GM19193 (cell line): Measurements from ENCODE around the gene ZNF385D.

ENCODE experiments used
- POLR2A ChIP-seq: IDR thresholded peaks from 4 replicates; pipeline ENCODE4 v1.6.1; 2011; ENCODE audit not compliant: insufficient read depth, insufficient read length; ENCODE audit errors: extremely low read depth

ZNF385D gene

GRCh38 chr3:21477541-21478288 is 273.3 kb downstream of the ZNF385D start:
- TF ChIP-seq POLR2A, result no peak

GRCh38 chr3:21466476-21466875 is 284.5 kb downstream of the ZNF385D start:
- no peak for TF ChIP-seq POLR2A

GRCh38 chr3:21464746-21465145 is 286.3 kb downstream of the ZNF385D start:
- no peak for TF ChIP-seq POLR2A

- no peak for TF ChIP-seq POLR2A
Observed at GRCh38 chr3:21463319-21463718, 287.7 kb downstream of the ZNF385D start.

GRCh38 chr3:21462141-21462540 is 288.9 kb downstream of the ZNF385D start:
- TF ChIP-seq POLR2A, result no peak

- no peak for TF ChIP-seq POLR2A
Observed at GRCh38 chr3:21457084-21457483, 293.9 kb downstream of the ZNF385D start.

GRCh38 chr3:21449738-21450137 is 301.3 kb downstream of the ZNF385D start:
- TF ChIP-seq POLR2A, result no peak

GRCh38 chr3:21447476-21448151 is 303.4 kb downstream of the ZNF385D start:
- TF ChIP-seq POLR2A, result no peak

GRCh38 chr3:21446945-21447475 is 304.0 kb downstream of the ZNF385D start:
- no peak for TF ChIP-seq POLR2A

- no peak for TF ChIP-seq POLR2A
Observed at GRCh38 chr3:21446027-21446426, 305.0 kb downstream of the ZNF385D start.

GRCh38 chr3:21441821-21442220 is 309.2 kb downstream of the ZNF385D start:
- TF ChIP-seq POLR2A, result no peak

GRCh38 chr3:21436835-21437234 is 314.2 kb downstream of the ZNF385D start:
- no peak for TF ChIP-seq POLR2A

- TF ChIP-seq POLR2A, result no peak
Observed at GRCh38 chr3:21435871-21436270, 315.1 kb downstream of the ZNF385D start.

GRCh38 chr3:21434310-21434709 is 316.7 kb downstream of the ZNF385D start:
- no peak for TF ChIP-seq POLR2A

GRCh38 chr3:21433751-21434150 is 317.3 kb downstream of the ZNF385D start:
- TF ChIP-seq POLR2A, result no peak

- TF ChIP-seq POLR2A, result no peak
Observed at GRCh38 chr3:21426920-21427319, 324.1 kb downstream of the ZNF385D start.
